HepG2 (cell line): Measurements from ENCODE around the gene BCLAF1. TPM values are rescaled to one million over a fixed set of nuclear protein-coding genes. Genes with fewer than 3 reads are reported as not detected.
A peak's percentile ranks its signal among the peaks of the same experiment; 100 is the strongest.

Experiments used
- ARID3A ChIP-seq: IDR thresholded peaks from 2 replicates; pipeline ENCODE4 v1.6.1; 2012; ENCODE audit warnings: low read depth, low read length, improper control_type of control experiment
- E2F2 ChIP-seq: sonication (generic); formaldehyde crosslinking; IDR thresholded peaks from 2 replicates; pipeline ENCODE4 v1.4.0; 2020; ENCODE audit warnings: missing genetic modification reagents, borderline replicate concordance
- HIC2 ChIP-seq: sonication (generic); formaldehyde crosslinking; IDR thresholded peaks from 2 replicates; pipeline ENCODE4 v1.9.0; 2022; ENCODE audit warnings: low read depth, missing genetic modification reagents
- JARID2 ChIP-seq: sonication (generic); formaldehyde crosslinking; IDR thresholded peaks from 2 replicates; pipeline ENCODE4 v1.8.1; 2023; ENCODE audit warnings: missing genetic modification reagents, inconsistent platforms; ENCODE audit not compliant: insufficient replicate concordance
- KMT2A ChIP-seq: sonication (generic); formaldehyde crosslinking; IDR thresholded peaks from 2 replicates; pipeline ENCODE4 v1.4.0; 2020; ENCODE audit warnings: missing genetic modification reagents
- PHF20 ChIP-seq: sonication (generic); formaldehyde crosslinking; IDR thresholded peaks from 2 replicates; pipeline ENCODE4 v1.5.0; 2020; ENCODE audit warnings: mild to moderate bottlenecking, missing genetic modification reagents
- RFXANK ChIP-seq: IDR thresholded peaks from 2 replicates; pipeline ENCODE4 v1.6.1; 2016
- RNF2 ChIP-seq: fragments of 450-650 bp; conservative IDR thresholded peaks from 2 replicates; pipeline ENCODE4 v1.6.1; 2016; ENCODE audit warnings: low read depth
- SYNCRIP ChIP-seq: fragments of 200-400 bp; formaldehyde crosslinking; IDR thresholded peaks from 2 replicates; pipeline ENCODE4 v1.6.1; 2018; ENCODE audit warnings: mild to moderate bottlenecking, low read depth, low read length; ENCODE audit not compliant: insufficient read depth
- TEAD2 ChIP-seq: sonication (generic); formaldehyde crosslinking; IDR thresholded peaks from 2 replicates; pipeline ENCODE4 v1.9.0; 2021; ENCODE audit warnings: missing genetic modification reagents
- TRIM22 ChIP-seq: fragments of 450-650 bp; IDR thresholded peaks from 2 replicates; pipeline ENCODE4 v1.6.1; 2017
- U2AF2 ChIP-seq: fragments of 200-400 bp; formaldehyde crosslinking; IDR thresholded peaks from 2 replicates; pipeline ENCODE4 v1.6.1; 2017; ENCODE audit warnings: low read depth, mild to moderate bottlenecking, low read length
- ZNF235 ChIP-seq: sonication (generic); formaldehyde crosslinking; IDR thresholded peaks from 2 replicates; pipeline ENCODE4 v1.8.1; 2023; ENCODE audit warnings: mild to moderate bottlenecking, missing genetic modification reagents, borderline replicate concordance
- ZNF280B ChIP-seq: sonication (generic); formaldehyde crosslinking; IDR thresholded peaks from 2 replicates; pipeline ENCODE4 v1.5.0; 2020; ENCODE audit warnings: missing genetic modification reagents, mild to moderate bottlenecking, borderline replicate concordance
- ZNF512B ChIP-seq: sonication (generic); formaldehyde crosslinking; IDR thresholded peaks from 2 replicates; pipeline ENCODE4 v1.5.1; 2020; ENCODE audit warnings: missing genetic modification reagents, mild to moderate bottlenecking, borderline replicate concordance
- ZNF670 ChIP-seq: sonication (generic); formaldehyde crosslinking; IDR thresholded peaks from 2 replicates; pipeline ENCODE4 v1.8.0; 2022; ENCODE audit warnings: mild to moderate bottlenecking, missing genetic modification reagents, borderline replicate concordance
- polyA plus RNA-seq, 8 experiments: library from polyadenylated mRNA; depleted of rRNA in 3 of 8; stranded (reverse) in 7 of 8; unstranded in 1 of 8; fragments of >200 nt; fragmentation: Illumina TruSeq in 4 of 8; extraction: Trizol in 4 of 8; gene quantifications; 2 replicates each; pipeline versions ENCODE4 v1.2.1 to v1.2.3, GENCODE V29; 2011 to 2016; ENCODE audit warnings: low read depth in 4 of 8, missing spikeins in 1 of 8, mixed read lengths in 1 of 8; ENCODE audit not compliant: insufficient read depth in 1 of 8
- total RNA-seq, 5 experiments: library from RNA; depleted of rRNA; stranded (reverse); fragments of >200 nt; fragmentation: Illumina TruSeq; extraction: Trizol; gene quantifications; 2 replicates each; pipeline ENCODE4 v1.2.3, GENCODE V29; 2016; ENCODE audit warnings: low read depth in 1 of 5

Gene BCLAF1
- total and polyA plus RNA-seq, 2 of the 13 experiments (the other 11 are each of a cell fraction or from before 2014, with no cell fraction given) = 55.3 to 292 TPM

- no peak; the same call in 1 of the 2 replicates for TF ChIP-seq ARID3A
- TF ChIP-seq HIC2 = no peak
- TF ChIP-seq KMT2A (CRISPR knock-in tag) = peak; percentile 75; the same call in 1 of the 2 replicates
- TF ChIP-seq ZNF280B (CRISPR knock-in tag) = peak; percentile 76
- no peak for TF ChIP-seq ZNF670
- no peak for TF ChIP-seq ZNF235
- peak; percentile 87 for TF ChIP-seq PHF20 (CRISPR knock-in tag)
- TF ChIP-seq TEAD2 (CRISPR knock-in tag) = no peak
- no peak for TF ChIP-seq SYNCRIP
- TF ChIP-seq JARID2 = peak; percentile 55
- no peak for TF ChIP-seq TRIM22
- TF ChIP-seq ZNF512B = no peak; the same call in 1 of the 2 replicates
- TF ChIP-seq RNF2 = peak; percentile 72
- TF ChIP-seq E2F2 (CRISPR knock-in tag) = no peak
- no peak; the same call in 1 of the 2 replicates for TF ChIP-seq RFXANK (CRISPR knock-in tag)
- no peak for TF ChIP-seq U2AF2
Measured at GRCh38 chr6:136289579-136290409, at the start of gene BCLAF1 (continued).
